AG10803 (cell line): ENCODE data around the gene ST8SIA1.

Experiments
- DNase-seq: peaks from one replicate; pipeline ENCODE4 v3.0.0; 2010; ENCODE audit warnings: low read depth
- H3K4me3 ChIP-seq: 2 replicates; pipeline ENCODE4 v1.5.1; 2011; ENCODE audit warnings: mild to moderate bottlenecking, low read length, control low read depth
- TF ChIP-seq, protein P1 (sequence below): conservative IDR thresholded peaks from 2 replicates; pipeline ENCODE4 v1.5.1; 2011; ENCODE audit warnings: mild to moderate bottlenecking, low read length, control low read depth, inconsistent platforms

Gene ST8SIA1

DNA sequence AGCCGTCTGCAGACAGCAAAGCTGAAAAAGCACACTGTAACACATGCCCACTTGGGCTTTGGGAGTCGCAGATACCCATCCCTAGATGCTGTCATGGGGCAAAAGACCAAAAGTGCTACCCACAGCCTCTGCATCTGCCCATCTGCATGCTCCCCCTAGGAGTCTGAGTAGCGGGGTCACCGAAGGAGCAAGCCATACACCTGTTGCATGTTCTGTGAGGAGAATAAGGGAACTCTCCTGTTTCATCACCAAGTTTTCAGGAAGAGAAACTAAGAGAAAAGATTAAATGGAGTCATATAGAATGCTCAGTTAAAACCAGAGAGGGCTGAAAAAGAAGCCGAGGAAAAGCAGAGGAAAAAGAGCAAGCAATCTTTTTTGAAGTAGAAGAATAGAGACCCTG, 13.7 kb upstream of the ST8SIA1 start:
- TF ChIP-seq, protein P1, sequence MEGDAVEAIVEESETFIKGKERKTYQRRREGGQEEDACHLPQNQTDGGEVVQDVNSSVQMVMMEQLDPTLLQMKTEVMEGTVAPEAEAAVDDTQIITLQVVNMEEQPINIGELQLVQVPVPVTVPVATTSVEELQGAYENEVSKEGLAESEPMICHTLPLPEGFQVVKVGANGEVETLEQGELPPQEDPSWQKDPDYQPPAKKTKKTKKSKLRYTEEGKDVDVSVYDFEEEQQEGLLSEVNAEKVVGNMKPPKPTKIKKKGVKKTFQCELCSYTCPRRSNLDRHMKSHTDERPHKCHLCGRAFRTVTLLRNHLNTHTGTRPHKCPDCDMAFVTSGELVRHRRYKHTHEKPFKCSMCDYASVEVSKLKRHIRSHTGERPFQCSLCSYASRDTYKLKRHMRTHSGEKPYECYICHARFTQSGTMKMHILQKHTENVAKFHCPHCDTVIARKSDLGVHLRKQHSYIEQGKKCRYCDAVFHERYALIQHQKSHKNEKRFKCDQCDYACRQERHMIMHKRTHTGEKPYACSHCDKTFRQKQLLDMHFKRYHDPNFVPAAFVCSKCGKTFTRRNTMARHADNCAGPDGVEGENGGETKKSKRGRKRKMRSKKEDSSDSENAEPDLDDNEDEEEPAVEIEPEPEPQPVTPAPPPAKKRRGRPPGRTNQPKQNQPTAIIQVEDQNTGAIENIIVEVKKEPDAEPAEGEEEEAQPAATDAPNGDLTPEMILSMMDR, result no peak

DNA sequence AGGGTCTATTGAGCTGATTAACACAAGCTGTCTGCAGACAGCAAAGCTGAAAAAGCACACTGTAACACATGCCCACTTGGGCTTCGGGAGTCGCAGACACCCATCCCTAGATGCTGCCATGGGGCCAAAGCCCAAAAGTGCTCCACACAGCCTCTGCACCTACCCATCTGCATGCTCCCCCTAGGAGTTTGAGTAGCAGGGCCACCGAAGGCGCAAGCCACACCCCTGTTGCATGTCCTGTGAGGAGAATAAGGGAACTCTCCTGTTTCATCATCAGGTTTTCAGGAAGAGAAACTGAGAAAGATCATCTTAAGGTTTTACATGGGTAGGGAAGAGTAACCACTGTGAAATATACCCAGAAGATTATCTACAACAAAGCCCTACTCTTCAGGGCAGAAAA, 5.6 kb upstream of the ST8SIA1 start:
- DNase-seq, result no peak
- TF ChIP-seq, protein P1, result no peak
- no peak overlapping the region for H3K4me3 ChIP-seq

More for the DNA sequence above, 13.7 kb upstream of the ST8SIA1 start:
- no peak overlapping the region for H3K4me3 ChIP-seq
- no peak for DNase-seq

DNA sequence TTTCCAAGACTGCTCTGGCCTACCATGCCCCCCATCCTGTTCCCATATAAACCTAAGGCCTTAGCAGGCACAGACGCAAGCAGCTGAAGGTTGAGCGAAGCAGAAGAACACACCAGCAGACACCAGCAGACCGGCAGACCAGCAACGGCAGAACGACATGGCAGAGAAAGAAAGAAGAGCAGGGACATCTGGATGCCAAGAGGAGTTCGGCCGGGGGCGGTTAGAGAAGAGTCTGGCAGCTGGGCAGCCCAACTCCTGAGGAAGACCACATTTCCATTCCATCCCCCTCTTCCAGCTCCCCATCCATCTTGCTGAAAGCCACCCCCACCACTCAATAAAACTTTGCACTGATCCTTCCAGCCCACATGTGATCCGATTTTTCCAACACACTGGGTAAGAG, 5.2 kb upstream of the ST8SIA1 start:
- no peak for DNase-seq
- H3K4me3 ChIP-seq, result no peak overlapping the region
- TF ChIP-seq, protein P1, result no peak

DNA sequence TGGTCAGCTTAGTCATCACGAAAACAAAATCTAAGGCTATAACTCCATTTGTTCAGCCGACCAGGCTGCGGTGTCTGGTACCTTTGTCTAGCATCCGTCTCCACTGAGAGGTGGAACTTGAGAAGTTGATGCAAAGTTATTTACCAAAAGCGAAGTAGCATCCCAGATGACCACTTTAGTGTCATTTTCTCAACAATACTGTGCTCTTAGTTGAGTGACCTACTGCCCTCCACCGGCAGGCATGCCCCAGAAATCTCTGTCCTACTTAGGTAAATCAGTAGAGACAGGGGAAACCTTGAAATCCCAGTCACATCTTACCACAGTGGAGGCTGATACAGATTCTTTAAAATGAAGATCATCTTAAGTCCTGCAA, 1.3 kb upstream of the ST8SIA1 start:
- TF ChIP-seq, protein P1, result no peak; the same call in 1 of the 2 replicates
- DNase-seq, result no peak
- H3K4me3 ChIP-seq, result peak overlapping the region; percentile 30; the same call in 1 of the 2 replicates

DNA sequence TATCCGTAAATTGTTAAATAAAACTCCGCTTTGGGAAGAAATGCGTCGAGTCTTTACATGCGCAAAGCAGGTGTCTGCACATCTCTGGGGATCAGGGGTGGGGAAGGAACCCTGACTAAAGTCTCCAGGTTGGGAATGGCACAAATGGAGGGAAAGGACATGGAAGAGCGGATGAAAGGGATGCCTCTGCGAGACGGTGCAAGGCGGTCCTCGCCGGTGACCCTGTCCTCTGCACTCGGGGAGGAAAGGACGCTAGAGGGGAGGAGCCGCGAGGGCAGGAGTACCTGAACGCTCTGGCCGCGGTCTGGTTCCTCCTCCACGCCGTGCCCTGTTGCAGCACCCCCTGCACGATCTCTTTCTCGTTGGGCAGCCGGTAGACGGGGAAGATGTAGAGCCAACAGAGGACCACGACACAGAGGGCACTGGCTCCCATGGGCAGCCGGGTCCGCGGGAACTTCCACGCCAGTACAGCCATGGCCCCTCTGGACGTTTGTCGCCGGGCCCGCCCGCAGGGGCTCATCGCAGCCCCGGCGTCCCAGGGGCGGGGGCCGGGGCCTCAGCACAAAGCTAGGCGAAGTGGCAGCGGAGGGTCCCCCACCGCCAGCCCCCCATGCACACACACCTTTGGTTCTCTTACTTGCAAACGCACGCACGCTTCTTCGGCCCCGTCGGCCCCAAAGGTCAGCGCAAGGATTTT, 646 bp downstream of the ST8SIA1 start:
- DNase-seq, result no peak
- peak overlapping the region; percentile 66 for H3K4me3 ChIP-seq
- TF ChIP-seq, protein P1, result no peak

DNA sequence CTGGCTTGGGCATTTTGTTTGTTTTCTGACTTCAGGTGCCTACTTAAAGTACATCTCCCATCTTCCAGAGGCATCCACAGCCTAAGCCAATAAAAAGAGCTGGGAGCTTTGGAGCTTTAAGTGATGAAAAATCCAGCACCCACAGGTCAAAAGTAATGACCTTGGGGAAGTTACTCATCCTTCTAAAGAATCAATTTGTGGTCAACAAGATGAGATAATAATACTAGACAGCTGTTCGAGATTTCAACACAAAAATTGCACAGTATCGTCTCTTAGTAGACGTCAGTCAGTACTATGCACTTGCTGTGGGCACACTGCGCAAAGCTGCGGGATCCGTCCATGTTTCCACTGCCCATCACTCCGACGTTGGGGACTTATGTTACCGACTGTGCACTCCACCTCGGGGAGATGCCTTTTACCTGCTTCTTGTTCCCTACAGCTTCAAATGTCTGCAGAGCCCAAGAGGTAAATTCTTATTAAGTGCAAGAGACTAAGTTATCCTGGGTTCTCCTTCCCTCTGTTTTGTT, 1.3 kb downstream of the ST8SIA1 start:
- peak; percentile 25 for DNase-seq
- TF ChIP-seq, protein P1, result no peak
- H3K4me3 ChIP-seq, result peak overlapping the region; percentile 9; the same call in 1 of the 2 replicates

DNA sequence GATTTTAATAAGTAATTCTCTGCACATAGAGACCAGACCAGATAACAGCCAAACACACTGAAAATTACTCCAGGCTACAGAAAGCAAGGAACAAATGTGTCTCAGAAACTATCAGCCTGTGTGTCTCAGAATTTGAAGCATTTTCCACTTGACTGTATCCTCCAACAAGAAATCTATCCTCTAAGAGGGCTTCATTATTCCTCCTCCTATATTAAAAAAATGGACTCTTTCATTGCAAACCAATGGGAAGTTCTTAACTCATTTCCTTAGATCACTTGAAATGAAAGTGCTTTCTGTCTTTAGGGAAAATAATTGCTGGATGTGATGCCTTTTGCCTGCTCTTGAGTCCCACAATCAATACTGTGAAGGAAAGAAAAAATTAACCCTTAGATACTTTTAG, 2.3 kb downstream of the ST8SIA1 start:
- H3K4me3 ChIP-seq, result no peak overlapping the region
- no peak for DNase-seq
- TF ChIP-seq, protein P1, result no peak
